ENCODE data around the gene DENND2A. TPM values are rescaled to one million over a fixed set of nuclear protein-coding genes. Genes with fewer than 3 reads are reported as not detected.
"Not testable (repeated sequence)": the region's sequence is repeated elsewhere in the genome, so short reads cannot be mapped to it uniquely, and the experiment has no call there.

The DENND2A gene
- total RNA-seq, 1 donor from 2014 or later = 25.4 TPM

DNA sequence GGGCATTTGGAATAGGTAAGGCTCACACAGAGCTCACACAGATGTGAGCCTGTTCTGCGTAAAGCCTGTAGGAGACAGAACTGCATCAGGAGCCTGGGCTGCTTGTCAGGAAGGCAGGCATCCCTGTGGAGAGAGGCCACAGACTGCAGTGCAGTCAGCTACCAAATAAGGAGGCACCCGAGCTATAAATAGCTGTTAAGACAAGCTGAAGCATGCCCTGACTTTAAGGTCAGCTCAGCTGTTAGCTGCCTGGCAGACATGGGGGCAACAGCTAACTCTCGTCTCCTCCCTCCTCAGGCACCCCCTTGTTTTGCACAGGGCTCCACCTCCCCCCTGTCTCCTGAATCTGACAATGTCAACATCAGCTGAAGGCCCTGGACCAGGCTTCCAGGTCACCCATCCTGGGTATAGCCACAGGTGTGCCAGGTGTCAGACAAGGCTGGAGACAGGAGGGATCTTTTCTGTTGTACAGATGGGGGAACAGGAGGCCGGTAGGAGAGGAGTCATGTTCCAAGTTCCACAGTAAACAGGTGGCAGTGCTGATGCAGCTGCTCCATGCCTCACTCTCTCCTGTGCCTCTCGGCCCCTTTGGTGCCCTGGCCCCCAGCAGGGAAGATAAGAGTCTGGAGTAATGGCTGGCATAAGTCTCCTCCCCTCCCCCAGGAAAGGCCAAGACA lies 133.7 kb downstream of the DENND2A start:
- no peak for DNase-seq (ENCODE audit: extremely low spot score, unreplicated experiment)
- Mint-ChIP-seq H3K27me3 (no peaks in the 10 kb centered on the region), H3K4me1 (ENCODE audit: unreplicated experiment) (peaks cover 14% of the 10 kb centered on the region), H3K4me3 (no peak overlapping the region), H3K27ac (no peak overlapping the region), H3K9me3 (no peaks in the 10 kb centered on the region), H3K36me3 (no peaks in the 10 kb centered on the region)
- TF ChIP-seq, protein P1, sequence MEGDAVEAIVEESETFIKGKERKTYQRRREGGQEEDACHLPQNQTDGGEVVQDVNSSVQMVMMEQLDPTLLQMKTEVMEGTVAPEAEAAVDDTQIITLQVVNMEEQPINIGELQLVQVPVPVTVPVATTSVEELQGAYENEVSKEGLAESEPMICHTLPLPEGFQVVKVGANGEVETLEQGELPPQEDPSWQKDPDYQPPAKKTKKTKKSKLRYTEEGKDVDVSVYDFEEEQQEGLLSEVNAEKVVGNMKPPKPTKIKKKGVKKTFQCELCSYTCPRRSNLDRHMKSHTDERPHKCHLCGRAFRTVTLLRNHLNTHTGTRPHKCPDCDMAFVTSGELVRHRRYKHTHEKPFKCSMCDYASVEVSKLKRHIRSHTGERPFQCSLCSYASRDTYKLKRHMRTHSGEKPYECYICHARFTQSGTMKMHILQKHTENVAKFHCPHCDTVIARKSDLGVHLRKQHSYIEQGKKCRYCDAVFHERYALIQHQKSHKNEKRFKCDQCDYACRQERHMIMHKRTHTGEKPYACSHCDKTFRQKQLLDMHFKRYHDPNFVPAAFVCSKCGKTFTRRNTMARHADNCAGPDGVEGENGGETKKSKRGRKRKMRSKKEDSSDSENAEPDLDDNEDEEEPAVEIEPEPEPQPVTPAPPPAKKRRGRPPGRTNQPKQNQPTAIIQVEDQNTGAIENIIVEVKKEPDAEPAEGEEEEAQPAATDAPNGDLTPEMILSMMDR (conservative IDR thresholded peaks at IDR 0.05) = no peak

DNA sequence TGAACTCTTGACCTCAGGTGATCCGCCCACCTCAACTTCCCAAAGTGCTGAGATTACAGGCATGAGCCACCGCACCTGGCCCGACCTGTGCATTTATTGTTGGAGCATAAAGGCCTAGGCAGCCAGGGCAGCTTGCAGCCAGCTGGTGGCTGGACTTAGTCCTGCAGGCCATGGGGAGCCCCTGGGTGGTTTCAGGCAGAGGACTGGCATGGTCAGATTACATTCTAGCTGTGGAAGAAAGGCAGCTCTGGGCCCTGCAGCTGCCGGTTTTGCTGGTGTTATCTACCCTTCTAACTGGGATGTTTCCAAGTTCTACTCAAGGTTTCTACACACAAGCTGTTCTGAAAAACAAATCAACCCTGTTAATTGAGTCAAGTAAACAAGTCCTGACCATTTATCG lies 138.6 kb downstream of the DENND2A start:
- TF ChIP-seq, protein P1 (conservative IDR thresholded peaks at IDR 0.05) = no peak
- no peak for DNase-seq (ENCODE audit: extremely low spot score, unreplicated experiment)
- Mint-ChIP-seq H3K4me3 (no peak overlapping the region), H3K36me3 (no peaks in the 10 kb centered on the region), H3K27me3 (no peaks in the 10 kb centered on the region), H3K4me1 (ENCODE audit: unreplicated experiment) (peaks cover 4% of the 10 kb centered on the region), H3K27ac (no peak overlapping the region), H3K9me3 (no peaks in the 10 kb centered on the region)

DNA sequence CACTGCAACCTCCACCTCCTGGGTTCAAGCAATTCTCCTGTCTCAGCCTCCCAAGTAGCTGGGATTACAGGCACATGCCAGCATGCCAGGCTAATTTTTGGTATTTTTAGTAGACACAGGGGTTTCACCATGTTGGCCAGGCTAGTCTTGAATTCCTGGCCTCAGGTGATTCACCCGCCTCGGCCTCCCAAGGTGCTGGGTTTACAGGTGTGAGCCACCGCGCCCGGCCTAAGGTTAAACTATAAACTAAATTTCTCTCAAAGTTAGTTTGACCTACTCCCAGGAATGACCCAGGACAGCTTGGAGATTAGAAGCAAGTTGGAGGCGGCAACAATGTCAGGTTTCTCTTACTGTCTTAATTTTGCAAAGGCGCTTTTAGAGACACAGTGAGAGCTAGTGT lies 142.8 kb downstream of the DENND2A start:
- H3K4me3 Mint-ChIP-seq; H3K27me3 Mint-ChIP-seq; H3K4me1 Mint-ChIP-seq (ENCODE audit: unreplicated experiment); H3K36me3 Mint-ChIP-seq; DNase-seq (ENCODE audit: extremely low spot score, unreplicated experiment); H3K9me3 Mint-ChIP-seq; H3K27ac Mint-ChIP-seq: not testable (repeated sequence)

DNA sequence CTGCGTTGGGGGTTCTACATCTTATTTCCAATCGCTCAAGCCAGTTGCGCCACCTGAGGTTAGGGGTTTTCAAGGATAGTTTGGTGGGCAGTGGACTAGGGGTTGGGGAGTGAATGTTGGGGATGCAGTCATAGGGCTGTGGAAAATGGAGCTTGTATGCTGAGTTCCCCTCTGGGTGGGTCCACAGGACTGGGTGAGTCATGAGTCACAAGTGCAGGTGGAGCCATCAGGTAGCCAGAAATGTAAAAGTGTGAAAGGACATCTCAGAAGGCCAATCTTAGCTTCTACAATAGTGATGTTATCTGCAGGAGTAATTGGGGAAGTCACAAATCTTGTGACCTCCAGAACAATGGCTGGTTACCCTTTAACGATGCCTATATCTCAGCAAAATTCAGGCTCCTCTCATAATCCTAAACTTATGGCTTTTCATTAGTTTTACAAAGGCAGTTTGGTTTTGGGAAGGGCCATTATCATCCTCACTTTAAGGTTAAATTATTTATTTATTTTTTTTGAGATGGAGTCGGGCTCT lies 143.3 kb downstream of the DENND2A start:
- TF ChIP-seq, protein P1 (conservative IDR thresholded peaks at IDR 0.05) = no peak
- no peak overlapping the region for H3K27ac Mint-ChIP-seq
- no peak for DNase-seq (ENCODE audit: extremely low spot score, unreplicated experiment)
- peaks cover 4% of the 10 kb centered on the region for H3K4me1 Mint-ChIP-seq (ENCODE audit: unreplicated experiment)
- H3K27me3 Mint-ChIP-seq = no peaks in the 10 kb centered on the region
- H3K36me3 Mint-ChIP-seq = no peaks in the 10 kb centered on the region
- H3K9me3 Mint-ChIP-seq = no peaks in the 10 kb centered on the region
- no peak overlapping the region for H3K4me3 Mint-ChIP-seq

DNA sequence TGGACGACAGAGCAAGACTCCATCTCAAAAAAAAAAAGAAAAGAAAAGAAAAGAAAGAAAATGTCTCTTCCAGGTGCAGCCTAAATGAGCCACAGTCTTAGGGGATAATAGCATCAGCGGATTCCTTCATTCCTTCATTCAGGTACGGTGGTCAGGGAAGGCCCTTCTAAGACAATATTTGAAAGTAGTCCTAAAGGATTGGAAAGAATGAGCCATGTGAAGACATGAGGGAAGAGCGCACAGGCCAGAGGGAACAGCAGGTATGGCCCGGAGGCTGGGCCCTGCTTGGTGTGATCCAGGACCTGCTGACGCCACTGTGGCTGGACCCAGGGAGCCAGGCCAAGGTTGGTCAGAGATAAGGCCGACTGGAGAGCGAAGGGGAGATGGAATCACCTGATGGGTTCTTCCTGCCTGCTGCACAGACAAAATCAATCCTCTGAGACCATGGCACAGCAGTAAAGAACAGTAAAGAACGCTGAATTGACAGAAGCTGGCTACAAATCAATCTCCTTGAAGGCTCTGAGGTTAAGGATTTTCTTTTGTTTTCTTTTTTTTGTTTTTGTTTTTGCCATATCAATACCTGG lies 145.0 kb downstream of the DENND2A start:
- Mint-ChIP-seq H3K36me3 (no peaks in the 10 kb centered on the region), H3K9me3 (no peaks in the 10 kb centered on the region), H3K4me1 (ENCODE audit: unreplicated experiment) (peaks cover 4% of the 10 kb centered on the region), H3K27ac (no peak overlapping the region), H3K4me3 (no peak overlapping the region), H3K27me3 (no peaks in the 10 kb centered on the region)
- TF ChIP-seq, protein P1 (conservative IDR thresholded peaks at IDR 0.05) = no peak
- DNase-seq (ENCODE audit: extremely low spot score, unreplicated experiment) = no peak

DNA sequence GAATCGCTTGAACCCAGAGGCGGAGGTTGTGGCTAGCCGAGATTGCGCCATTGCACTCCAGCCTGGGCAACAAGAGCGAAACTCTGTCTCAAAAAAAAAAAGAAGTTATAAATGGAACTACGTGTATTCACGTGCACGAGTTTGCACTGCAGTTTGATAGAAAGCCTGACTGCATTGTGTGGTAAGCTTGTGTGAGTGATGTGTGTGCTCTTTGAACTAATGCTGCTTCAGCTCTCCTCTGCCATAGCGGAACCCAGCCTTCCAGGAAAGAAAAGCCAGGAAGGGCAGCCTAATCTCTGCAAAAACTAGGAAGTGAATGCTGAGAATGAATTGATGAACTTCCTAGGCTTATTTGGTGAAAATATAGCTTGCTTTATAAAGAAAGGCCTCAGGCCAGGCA lies 145.7 kb downstream of the DENND2A start:
- TF ChIP-seq, protein P1 (conservative IDR thresholded peaks at IDR 0.05) = no peak
- no peaks in the 10 kb centered on the region for H3K27me3 Mint-ChIP-seq
- H3K4me1 Mint-ChIP-seq (ENCODE audit: unreplicated experiment) = peaks cover 4% of the 10 kb centered on the region
- no peak for DNase-seq (ENCODE audit: extremely low spot score, unreplicated experiment)
- H3K4me3 Mint-ChIP-seq = no peak overlapping the region
- no peak overlapping the region for H3K27ac Mint-ChIP-seq
- H3K9me3 Mint-ChIP-seq = no peaks in the 10 kb centered on the region
- no peaks in the 10 kb centered on the region for H3K36me3 Mint-ChIP-seq
